ENCODE data around the gene FOXC2. TPM values are rescaled to one million over a fixed set of nuclear protein-coding genes. Genes with fewer than 3 reads are reported as not detected.

The FOXC2 gene
- polyA plus RNA-seq, 3 donors from 2014 or later, result not detected

GRCh38 chr16:86576591-86577313 is 10.1 kb downstream of the FOXC2 start:
- peaks cover 6 to 14% of the 10 kb centered on the region in 2 donors for H3K4me1 Mint-ChIP-seq
- no peaks in the 10 kb centered on the region for H3K9me3 Mint-ChIP-seq
- no peak for DNase-seq
- H3K4me3 Mint-ChIP-seq, result peak overlapping the region; percentile 66 to 76 (median 72)
- no peaks in the 10 kb centered on the region for H3K36me3 Mint-ChIP-seq
- H3K27me3 Mint-ChIP-seq (ENCODE audit: low read depth in 3 of 3), result peaks cover 12 to 43% (median 33%) of the 10 kb centered on the region in 3 donors
- H3K27ac Mint-ChIP-seq, result no peak overlapping the region

GRCh38 chr16:86577314-86577971 is 10.8 kb downstream of the FOXC2 start:
- Mint-ChIP-seq H3K9me3 (no peaks in the 10 kb centered on the region), H3K27me3 (ENCODE audit: low read depth in 3 of 3) (peaks cover 14 to 40% (median 31%) of the 10 kb centered on the region in 3 donors), H3K27ac (no peak overlapping the region), H3K4me1 (peaks cover 6 to 14% of the 10 kb centered on the region in 2 donors), H3K36me3 (no peaks in the 10 kb centered on the region), H3K4me3 (peak overlapping the region in 3 of 5 donors; percentile 3 to 40 (median 22))
- no peak for DNase-seq

GRCh38 chr16:86578061-86578599 is 11.5 kb downstream of the FOXC2 start, which contains the start of gene FOXL1:
Gene FOXL1 (plus strand): TSS chr16:86578549. CDS start chr16:86578724, 175 bp downstream.
- Mint-ChIP-seq H3K27ac (no peak within 1 kb of the TSS), H3K4me3 (peak within 1 kb of the TSS in 1 of 5 donors; percentile 40), H3K36me3 (no peaks in the 10 kb centered on the region), H3K9me3 (no peaks in the 10 kb centered on the region), H3K27me3 (ENCODE audit: low read depth in 3 of 3) (peaks cover 14 to 40% (median 27%) of the 10 kb centered on the region in 3 donors), H3K4me1 (peaks cover 6 to 14% of the 10 kb centered on the region in 2 donors)
- no peak for DNase-seq

GRCh38 chr16:86578611-86579267 is 12.1 kb downstream of the FOXC2 start:
- Mint-ChIP-seq H3K27ac (no peak overlapping the region), H3K4me1 (peaks cover 6 to 14% of the 10 kb centered on the region in 2 donors), H3K9me3 (no peaks in the 10 kb centered on the region), H3K27me3 (ENCODE audit: low read depth in 3 of 3) (peaks cover 14 to 40% (median 22%) of the 10 kb centered on the region in 3 donors), H3K4me3 (no peak overlapping the region), H3K36me3 (no peaks in the 10 kb centered on the region)
- DNase-seq, result no peak

- no peaks in the 10 kb centered on the region for H3K9me3 Mint-ChIP-seq
- no peaks in the 10 kb centered on the region for H3K36me3 Mint-ChIP-seq
- no peak for DNase-seq
- peaks cover 14 to 37% (median 20%) of the 10 kb centered on the region in 3 donors for H3K27me3 Mint-ChIP-seq (ENCODE audit: low read depth in 3 of 3)
- H3K4me1 Mint-ChIP-seq, result peaks cover 6 to 14% of the 10 kb centered on the region in 2 donors
- no peak overlapping the region for H3K4me3 Mint-ChIP-seq
- H3K27ac Mint-ChIP-seq, result no peak overlapping the region
These were observed 12.8 kb downstream of the FOXC2 start for GRCh38 chr16:86579268-86580062.

- Mint-ChIP-seq H3K27ac (no peak overlapping the region), H3K4me1 (peaks cover 6 to 14% of the 10 kb centered on the region in 2 donors), H3K36me3 (no peaks in the 10 kb centered on the region), H3K27me3 (ENCODE audit: low read depth in 3 of 3) (peaks cover 14 to 29% (median 20%) of the 10 kb centered on the region in 3 donors), H3K9me3 (no peaks in the 10 kb centered on the region), H3K4me3 (no peak overlapping the region)
- no peak for DNase-seq
These were observed 13.6 kb downstream of the FOXC2 start for GRCh38 chr16:86580063-86580790.

- H3K27ac Mint-ChIP-seq, result no peak overlapping the region
- no peak for DNase-seq
- H3K36me3 Mint-ChIP-seq, result no peaks in the 10 kb centered on the region
- peaks cover 6 to 10% of the 10 kb centered on the region in 2 donors for H3K4me1 Mint-ChIP-seq
- H3K9me3 Mint-ChIP-seq, result no peaks in the 10 kb centered on the region
- H3K4me3 Mint-ChIP-seq, result no peak overlapping the region
- peaks cover 14 to 27% (median 20%) of the 10 kb centered on the region in 3 donors for H3K27me3 Mint-ChIP-seq (ENCODE audit: low read depth in 3 of 3)
These were observed 14.2 kb downstream of the FOXC2 start for GRCh38 chr16:86580791-86581170.

- H3K4me1 Mint-ChIP-seq, result peaks cover under 1 to 4% of the 10 kb centered on the region in 2 donors
- no peak overlapping the region for H3K27ac Mint-ChIP-seq
- H3K27me3 Mint-ChIP-seq (ENCODE audit: low read depth in 3 of 3), result peaks cover 11 to 24% (median 15%) of the 10 kb centered on the region in 3 donors
- H3K9me3 Mint-ChIP-seq, result no peaks in the 10 kb centered on the region
- no peak overlapping the region for H3K4me3 Mint-ChIP-seq
- no peaks in the 10 kb centered on the region for H3K36me3 Mint-ChIP-seq
- DNase-seq, result no peak
These were observed 14.8 kb downstream of the FOXC2 start for GRCh38 chr16:86581458-86581857.

GRCh38 chr16:86584071-86584685 is 17.5 kb downstream of the FOXC2 start:
- no peak for DNase-seq
- Mint-ChIP-seq H3K27me3 (ENCODE audit: low read depth in 3 of 3) (peaks cover 8 to 13% (median 9%) of the 10 kb centered on the region in 3 donors), H3K36me3 (no peaks in the 10 kb centered on the region), H3K9me3 (no peaks in the 10 kb centered on the region), H3K27ac (no peak overlapping the region), H3K4me3 (no peak overlapping the region), H3K4me1 (no peaks in the 10 kb centered on the region)

- no peak overlapping the region for H3K4me3 Mint-ChIP-seq
- DNase-seq, result no peak
- H3K36me3 Mint-ChIP-seq, result no peaks in the 10 kb centered on the region
- H3K9me3 Mint-ChIP-seq, result no peaks in the 10 kb centered on the region
- H3K4me1 Mint-ChIP-seq, result no peaks in the 10 kb centered on the region
- peaks cover 8 to 10% (median 9%) of the 10 kb centered on the region in 3 donors for H3K27me3 Mint-ChIP-seq (ENCODE audit: low read depth in 3 of 3)
- no peak overlapping the region for H3K27ac Mint-ChIP-seq
These were observed 18.4 kb downstream of the FOXC2 start for GRCh38 chr16:86584726-86585721.

- no peak for DNase-seq
- H3K27me3 Mint-ChIP-seq (ENCODE audit: low read depth in 3 of 3), result peaks cover 1 to 9% (median 3%) of the 10 kb centered on the region in 3 donors
- H3K36me3 Mint-ChIP-seq, result no peaks in the 10 kb centered on the region
- H3K9me3 Mint-ChIP-seq, result no peaks in the 10 kb centered on the region
- no peak overlapping the region for H3K4me3 Mint-ChIP-seq
- no peak overlapping the region for H3K27ac Mint-ChIP-seq
- no peaks in the 10 kb centered on the region for H3K4me1 Mint-ChIP-seq
These were observed 19.4 kb downstream of the FOXC2 start for GRCh38 chr16:86585821-86586611.

All from immature natural killer cell (primary cell).